Activated T-cell treated with anti-CD3 and anti-CD28 coated beads for 1 hour (primary cell): ENCODE results near the gene TAOK3.

Source experiments
- DNase-seq: peaks from one replicate; pipeline ENCODE4 v3.0.0-alpha.2; 2020; ENCODE audit warnings: low read depth

The TAOK3 gene

DNA sequence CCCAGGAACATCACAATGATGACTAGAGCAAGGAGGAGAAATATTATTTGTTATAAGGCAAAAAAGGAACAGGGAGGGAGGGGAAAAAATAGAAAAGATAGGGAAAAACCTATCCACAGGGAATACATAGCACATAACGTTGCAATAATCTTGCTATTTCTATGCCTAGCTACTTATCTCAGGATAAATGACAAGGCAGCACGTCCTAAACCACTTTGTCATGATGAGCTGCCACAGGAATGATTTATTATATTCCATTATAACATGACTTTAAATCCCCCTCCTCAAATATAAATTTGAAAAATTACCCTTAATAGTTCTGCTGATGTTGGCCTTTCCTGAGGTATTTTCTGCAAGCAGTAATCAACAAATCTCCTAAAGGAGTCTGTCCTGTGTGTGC, 160.1 kb downstream of the TAOK3 start:
- DNase-seq = no peak

DNA sequence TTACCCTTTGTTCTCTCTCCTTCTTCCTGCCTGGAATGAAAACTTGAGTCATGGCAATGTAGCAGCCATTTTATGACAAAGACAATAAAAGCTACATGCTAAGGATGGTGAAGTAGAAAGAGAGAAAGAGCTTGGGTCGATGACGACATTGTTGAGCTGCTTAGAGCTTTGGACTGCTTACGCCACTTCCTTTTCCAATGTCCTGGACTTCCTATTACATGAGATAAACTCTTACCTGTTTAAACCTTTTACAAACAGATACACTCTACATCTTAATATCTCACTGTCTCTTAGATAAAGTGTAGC, 166.6 kb downstream of the TAOK3 start:
- no peak for DNase-seq

DNA sequence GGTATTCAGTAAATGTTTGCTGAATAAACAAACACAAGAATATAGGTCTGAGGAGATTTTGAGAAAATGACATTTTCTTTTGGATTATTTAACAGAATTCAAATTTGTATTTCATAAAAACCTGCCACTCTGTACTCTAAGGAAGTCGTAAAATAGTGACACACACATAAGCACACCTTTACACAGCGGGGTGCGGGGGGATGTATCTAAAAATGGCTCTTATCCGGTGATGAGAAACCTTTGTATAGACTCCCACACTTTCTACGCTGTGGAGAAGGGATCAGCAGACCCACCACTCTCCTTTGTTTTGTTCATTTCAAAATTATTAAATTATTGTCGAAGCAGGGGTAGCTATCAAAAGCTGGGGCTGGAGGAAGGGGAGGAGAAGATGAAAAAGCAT, 178.7 kb downstream of the TAOK3 start:
- no peak for DNase-seq

DNA sequence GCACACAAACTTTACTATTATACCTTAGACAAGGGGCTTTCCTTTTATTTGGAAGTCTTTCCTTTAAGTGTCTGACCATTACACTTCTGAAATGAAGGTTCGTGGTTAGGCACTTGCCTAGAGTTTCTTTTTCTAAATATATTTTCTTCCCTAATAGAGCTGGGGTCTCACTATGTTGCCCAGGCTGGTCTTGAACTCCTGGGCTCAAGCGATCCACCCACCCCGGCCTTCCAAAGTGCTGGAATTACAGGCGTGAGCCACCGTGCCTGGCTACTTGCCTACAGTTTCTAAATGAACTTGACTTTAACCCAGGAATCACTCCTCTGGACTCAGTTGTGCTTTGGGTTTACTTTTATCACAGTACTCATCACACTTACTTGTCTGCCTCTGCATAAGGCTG, 179.2 kb downstream of the TAOK3 start:
- DNase-seq = no peak

DNA sequence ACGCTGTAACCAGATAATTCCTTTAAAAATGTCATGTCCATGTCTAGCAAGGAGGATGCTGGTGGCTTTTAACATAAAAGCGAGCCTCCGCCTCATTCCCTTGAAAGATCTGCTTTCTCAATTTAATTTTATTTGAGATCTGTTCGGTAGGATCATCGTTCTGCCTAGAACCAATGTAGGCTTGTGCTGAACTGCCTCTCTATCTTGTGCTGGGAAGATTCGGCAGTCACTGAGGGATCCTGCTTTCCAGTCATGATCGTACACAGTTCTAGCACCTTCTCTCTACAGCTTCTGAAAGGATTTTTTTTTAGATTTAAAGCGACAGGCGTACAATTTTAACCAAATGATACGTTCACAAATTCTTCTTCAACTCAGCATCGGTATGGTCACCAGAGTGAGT, 182.4 kb downstream of the TAOK3 start:
- DNase-seq = no peak

DNA sequence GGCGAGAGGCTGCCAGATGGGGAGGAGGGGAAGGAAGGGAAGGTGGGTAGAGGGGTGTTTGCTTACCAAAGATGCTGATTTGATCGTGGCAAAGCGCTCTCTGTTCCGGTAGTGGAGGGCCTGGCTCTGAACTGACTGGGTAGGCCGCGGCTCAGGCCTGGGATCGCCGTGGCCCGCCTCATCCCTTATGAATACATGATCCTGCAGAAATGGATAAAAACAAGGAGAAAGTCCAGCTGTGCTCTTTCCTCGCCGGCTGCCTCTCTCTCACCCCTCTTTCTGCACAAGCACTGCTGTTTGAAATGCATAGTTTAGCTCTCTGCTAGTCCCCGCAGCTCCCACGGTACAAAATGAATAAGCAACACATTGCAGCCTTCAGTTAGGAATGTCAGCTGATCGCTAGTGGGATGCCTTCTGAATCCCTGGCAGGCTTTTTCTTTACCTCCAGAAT, 182.9 kb downstream of the TAOK3 start:
- DNase-seq = no peak

DNA sequence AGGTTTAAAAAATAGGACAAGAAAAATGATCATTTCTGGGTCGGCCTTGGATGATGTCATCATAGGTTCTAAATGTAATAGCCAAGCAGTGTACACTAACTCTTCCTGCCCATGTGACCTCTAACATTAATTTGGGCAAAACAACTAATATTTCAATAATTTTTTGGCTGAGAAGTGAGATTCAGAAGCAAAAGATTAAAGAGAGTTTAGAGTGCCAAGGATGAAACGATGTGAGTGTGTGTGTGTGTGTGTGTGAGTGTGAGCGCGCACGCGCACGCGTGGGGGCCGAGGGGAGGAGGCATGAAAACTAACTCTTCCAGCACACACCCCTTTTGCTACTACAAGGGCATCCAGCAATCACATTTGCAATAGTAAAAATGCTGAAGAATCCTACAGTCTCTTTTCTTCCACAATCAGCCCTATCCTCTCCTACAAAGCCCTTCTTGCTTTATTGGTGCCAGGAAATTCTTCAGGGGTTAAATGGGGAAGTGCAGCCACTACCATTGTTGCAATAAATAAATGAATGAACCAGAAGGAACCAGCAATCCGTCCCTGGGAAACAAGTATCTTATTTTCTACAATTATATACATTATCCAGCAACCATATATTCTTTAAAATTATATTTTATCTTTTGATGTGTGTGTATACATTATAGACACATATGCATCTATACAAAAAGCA, 183.9 kb downstream of the TAOK3 start:
- no peak for DNase-seq

DNA sequence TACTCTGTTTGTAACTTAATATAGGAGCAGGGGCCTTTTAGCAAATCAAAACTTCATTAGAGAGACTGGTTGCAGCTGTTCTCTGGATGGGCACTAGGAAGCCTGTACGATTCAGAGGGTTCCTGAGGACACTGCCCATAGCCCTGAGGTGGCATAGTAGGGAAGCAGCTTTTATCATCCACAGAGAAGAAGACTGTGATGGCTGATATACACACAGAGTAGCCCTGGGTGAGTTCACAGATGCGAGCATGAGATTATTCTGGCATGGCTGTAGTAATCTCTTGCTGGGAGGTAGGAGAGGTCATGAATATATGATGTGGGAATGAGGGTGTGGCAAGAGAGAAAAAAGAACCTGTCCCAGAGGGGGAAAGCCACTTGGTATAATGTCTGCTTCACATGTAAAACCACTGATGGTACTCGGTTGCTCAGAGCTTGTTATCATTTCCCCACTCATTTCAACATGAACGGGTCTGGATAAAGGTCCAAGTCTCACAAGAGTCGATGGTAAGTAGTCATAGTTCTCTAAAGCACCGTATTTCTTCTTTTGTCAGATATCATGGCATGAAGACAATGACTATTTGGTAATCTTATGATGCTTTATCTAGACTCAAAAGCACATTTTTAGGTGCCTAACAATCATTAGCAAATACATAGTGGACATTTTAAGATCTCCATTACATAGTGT, 184.8 kb downstream of the TAOK3 start:
- DNase-seq = no peak

DNA sequence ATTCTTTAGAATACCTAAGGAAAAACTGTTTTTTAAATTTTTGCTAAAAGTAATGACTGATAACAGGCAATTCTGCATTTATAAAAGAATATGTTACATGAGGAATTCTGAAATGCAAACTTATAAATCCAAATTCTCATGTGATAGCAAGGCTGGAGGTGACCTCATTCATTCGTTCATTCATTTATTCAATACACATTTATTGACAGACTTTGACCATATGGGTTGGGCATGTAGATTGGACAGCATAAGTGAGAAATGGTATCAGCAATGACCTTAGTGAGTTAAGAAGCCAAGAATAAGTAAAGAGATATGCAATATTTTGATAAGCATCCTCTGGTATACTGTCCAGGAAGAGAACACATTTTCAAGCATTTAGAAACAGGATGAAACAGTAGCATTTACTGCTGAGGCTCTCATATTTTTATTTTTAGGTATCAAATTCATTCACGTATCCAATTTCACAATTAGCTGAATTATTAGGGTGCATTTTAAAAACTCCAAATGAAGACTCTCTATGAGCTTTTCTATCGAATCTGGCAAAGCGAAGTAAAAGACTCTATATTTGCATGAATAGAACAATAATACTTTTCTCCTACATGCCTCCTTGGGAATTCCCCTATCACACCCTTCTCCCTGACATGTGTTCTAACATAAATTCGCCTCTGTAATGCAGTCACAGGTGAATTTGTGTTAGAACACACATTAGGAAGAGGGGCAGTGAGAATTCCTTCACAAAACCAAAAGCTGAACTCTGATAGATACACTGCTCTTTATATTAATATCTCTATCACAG, 186.9 kb downstream of the TAOK3 start:
- DNase-seq = no peak

DNA sequence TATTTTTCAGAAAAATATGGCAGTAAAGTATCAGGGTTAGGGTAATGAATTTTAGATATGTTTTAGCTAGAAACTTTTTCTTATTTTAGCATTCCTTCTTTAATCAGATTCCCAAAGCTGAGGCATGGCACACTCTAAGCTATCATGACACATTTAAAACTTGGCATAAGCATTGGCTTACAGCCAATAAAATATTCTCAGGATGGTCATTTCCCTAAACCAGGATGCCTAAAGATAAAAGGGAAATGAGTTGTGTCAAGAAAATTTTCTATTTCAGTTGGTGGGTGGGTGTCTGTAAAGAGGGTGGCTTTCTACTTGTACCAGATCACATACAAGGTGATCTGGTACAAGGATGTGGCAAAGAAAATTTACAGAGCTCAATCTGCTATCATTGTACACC, 189.0 kb downstream of the TAOK3 start:
- DNase-seq = no peak

DNA sequence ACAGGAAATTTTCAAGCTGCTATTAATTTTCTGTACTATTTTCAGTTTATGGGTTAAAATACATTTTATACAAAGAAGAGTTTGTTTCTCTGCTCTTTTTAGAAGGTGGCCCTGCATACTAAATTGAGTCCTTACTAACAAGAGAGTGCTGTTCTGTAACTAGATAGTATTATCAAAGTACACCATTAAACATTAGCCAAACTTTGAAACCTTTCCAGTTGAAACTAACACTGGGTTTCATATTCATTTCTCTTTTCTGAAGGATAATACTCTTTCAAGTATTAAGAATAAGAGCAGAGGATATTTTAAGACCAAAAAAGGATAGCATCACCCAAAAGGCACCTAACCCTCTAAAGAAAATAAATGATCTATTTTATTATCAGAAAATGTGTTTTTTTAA, 189.6 kb downstream of the TAOK3 start:
- no peak for DNase-seq

DNA sequence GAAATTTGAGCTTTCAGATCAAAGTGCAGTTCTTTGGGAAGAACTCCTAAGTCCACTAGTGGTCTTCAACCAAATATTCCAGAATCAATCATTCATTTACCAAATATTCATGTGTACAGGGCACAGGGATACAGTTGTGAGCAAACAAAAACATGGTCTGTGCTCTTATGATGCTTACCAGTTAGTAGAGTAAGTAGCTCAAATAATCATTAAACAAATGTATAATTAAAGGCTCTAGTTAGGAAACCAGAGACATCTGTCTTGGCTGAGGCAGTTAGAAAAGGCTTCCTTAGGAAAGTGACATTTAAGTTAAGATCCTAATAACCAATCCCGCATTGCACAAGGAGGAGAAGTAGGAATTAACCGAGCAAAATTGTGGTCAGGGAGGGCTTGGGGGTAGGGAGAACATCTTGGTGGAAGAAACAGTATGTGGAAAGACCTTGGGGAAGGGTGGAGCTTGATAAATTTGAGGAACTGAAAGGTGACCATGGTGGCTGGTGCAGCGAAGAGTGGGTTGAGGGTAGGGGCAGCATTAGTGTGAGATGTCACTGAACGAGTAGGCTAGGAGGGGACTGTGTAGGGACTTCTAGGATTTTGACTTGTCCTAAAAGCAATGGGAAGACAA, 196.8 kb downstream of the TAOK3 start:
- no peak for DNase-seq

DNA sequence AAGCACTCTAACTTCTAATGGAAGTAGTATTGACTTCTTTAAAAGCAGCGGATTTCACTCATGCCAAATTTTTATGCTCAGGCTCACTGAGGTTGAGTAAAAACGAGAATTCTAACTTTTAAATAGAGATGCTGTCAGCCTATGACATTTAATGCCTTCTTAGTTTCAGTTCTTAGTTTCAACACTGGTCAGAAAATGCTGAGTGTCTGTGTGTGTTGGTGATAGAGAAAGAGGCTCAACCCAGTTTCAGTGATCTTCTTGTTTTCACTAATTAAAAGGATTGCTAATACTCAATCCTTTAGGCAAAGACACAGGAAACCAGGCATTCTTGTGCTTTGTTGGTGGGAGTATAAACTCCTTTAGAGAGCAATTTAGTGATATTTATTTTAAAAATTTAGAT, 205.8 kb downstream of the TAOK3 start:
- DNase-seq = no peak

DNA sequence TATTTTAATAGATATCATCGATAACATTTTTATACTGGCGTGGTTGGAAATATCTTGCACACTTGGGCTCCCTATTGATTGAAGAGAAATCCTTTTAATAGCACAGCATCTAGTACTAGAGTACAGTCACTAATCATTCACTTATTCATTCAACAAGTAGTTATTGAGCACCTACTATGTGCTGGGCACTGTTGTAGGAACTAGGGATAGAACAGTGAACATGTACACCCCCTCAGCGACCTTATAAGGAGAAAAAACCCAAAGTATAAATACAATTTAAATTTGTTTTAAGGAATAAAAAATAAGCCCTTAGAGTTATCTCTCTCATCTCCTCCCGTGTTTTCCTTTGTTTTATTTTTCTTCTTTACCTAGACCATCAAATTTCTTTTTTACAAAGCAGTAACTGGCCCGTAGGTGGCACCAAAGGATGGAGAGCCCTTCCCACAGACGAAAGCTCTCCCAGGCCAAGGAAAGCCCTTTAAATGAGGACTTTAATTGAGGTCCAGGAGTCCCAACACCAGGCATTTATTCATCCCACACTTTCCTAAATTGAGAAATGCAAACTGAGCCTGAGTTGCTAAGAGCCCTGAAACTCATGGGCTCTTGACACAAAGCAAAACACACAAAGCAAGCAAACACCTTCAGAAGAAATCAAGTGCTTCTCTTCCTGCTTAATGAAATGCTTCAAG, 207.8 kb downstream of the TAOK3 start:
- no peak for DNase-seq

DNA sequence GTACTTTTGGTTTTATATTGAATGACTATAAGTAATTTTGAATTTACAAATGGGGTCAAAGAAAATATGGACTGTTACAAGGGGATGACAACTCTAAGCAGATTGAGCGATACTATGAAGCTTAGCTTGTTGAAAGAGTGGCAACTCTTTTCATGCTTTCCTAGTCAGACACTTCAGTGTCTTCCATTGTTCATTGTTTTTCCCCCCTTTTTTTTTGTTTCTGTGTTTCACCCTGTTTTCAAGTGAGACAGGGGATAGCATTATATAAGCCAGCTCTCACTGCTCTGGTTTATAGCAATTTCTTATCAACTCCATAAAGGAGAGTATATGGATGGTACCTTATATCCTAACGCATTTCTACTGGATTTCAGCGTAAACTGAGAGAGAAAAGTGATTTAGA, 212.2 kb downstream of the TAOK3 start:
- DNase-seq = no peak

DNA sequence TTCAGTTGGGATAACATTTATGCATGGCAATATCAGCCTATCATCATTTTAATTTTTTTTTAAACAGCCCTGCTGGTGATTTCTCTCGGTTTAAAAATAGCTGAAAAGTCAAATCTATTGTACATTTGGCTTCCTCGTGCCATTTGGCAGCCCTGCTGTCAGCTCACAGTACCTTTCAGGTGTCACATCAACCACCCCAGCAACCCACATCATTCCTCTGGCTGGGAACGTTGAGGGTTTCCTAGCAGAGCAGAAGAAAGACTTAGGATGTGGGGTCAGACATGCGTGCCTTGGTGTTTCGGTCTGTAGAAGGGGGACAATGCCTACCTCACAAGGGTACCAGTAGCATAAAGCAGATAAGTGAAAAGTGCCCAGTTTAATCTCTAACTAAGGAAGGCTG, 221.0 kb downstream of the TAOK3 start:
- DNase-seq = no peak

DNA sequence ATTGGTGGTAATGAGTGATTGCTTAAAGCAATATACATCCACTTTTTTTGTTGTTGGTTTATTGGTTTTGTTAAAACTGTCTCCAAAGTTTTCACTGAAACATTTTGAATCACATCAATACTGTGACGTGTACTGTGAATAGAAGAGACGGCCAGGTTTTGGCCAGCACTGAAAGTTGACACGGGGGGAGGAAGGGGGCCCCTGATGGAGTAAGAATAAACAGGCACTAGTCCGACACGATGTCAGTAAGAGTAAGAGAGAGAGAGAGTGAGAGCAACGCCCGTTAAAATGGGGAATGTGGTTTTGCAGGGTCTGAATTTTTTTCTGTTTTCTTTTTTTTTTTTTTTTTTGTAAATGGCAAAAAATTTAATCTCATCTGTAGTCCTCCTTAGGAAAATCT, 222.1 kb downstream of the TAOK3 start:
- DNase-seq = no peak

DNA sequence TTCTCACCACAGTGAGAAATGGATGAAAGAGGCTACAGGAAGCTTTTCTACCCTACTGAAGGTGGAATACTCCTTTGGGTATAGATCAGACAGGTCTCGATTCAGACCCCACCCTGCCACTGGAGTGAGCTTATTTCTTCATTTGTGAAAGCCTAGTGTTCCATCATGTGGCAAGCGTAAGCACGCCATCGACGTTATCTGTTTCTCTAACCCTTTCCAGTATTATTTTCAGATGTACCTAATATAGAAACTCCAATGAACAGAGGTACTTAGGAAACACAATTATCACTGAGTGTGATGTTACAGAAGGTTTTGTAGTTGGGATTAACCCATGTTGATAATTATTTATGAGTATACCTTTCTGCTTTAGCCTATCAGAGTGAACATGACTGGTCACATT, 224.4 kb downstream of the TAOK3 start:
- no peak for DNase-seq

DNA sequence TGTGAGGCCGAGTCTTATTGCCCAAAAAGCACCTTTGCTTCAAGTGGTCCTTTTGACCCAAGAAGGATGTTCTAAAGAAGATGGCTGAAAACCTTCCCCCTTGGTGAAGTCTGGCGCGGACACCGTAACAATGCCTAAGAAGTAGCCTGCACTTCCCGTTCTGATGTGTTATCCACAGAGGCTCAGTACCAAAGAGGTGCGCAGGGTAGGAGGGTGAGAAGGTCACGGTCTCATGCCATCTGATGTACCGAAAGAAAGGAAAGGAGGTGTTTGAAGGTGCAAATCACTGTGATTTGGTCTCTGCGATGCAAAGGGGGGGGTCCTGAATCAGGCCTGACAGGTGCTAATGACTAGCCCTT, 226.9 kb downstream of the TAOK3 start:
- DNase-seq = no peak

DNA sequence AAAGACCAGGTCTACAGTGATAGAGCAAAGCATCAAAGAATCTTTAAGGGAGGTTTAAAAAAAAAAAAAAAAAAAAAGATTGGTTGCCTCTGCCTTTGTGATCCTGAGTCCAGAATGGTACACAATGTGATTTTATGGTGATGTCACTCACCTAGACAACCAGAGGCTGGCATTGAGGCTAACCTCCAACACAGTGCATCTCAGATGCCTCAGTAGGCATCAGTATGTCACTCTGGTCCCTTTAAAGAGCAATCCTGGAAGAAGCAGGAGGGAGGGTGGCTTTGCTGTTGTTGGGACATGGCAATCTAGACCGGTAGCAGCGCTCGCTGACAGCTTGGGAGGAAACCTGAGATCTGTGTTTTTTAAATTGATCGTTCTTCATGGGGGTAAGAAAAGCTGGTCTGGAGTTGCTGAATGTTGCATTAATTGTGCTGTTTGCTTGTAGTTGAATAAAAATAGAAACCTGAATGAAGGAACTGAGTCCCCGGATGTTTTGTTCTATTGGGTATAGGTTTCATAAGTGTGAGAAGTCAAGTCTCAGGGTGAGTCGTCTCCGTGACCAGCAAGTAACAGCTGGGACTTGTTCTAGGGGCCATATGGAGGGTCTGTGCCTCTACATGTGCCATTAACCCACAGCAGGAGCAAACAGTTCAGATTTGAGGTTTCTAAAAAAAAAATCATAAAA, 227.5 kb downstream of the TAOK3 start:
- DNase-seq = no peak

DNA sequence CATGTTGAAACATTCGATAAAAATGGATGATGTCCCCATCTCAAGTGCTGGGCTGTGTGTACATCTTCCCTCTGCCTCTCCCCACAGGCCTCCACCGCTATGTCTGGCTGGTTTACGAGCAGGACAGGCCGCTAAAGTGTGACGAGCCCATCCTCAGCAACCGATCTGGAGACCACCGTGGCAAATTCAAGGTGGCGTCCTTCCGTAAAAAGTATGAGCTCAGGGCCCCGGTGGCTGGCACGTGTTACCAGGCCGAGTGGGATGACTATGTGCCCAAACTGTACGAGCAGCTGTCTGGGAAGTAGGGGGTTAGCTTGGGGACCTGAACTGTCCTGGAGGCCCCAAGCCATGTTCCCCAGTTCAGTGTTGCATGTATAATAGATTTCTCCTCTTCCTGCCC, 228.2 kb downstream of the TAOK3 start:
- no peak for DNase-seq

DNA sequence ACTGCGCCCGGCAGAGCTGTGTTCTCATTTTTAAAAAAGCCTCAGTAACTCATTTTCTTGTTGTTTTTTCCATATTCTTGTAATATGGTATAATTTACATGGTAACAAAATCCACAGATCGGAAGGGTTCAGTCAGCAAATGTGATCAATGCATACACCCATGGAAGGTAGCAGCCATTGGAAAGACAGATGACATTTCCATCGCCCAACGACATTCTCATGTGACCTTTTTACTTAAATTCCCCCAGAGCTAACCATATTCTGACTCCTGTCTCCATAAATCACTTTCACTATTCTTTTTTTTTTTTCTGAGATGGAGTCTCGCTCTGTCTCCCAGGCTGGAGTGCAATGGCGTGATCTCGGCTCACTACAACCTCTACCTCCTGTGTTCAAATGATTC, 231.9 kb downstream of the TAOK3 start:
- no peak for DNase-seq
